Mucosa of rectum (tissue), 2 donors: ENCODE data around the gene ZNF512B.
"Not testable (repeated sequence)": the region's sequence is repeated elsewhere in the genome, so short reads cannot be mapped to it uniquely, and the experiment has no call there.

Source experiments
- H3K27ac ChIP-seq, 2 donors: one replicate each; pipeline ENCODE4 v1.7.0; 2013; ENCODE audit warnings: inconsistent platforms in 2 of 2, low read depth in 2 of 2, low read length in 2 of 2
- H3K27me3 ChIP-seq, 2 donors: one replicate each; pipeline ENCODE4 v1.7.0; 2013; ENCODE audit warnings: low read length in 2 of 2; ENCODE audit not compliant: control insufficient read depth in 2 of 2, insufficient read depth in 2 of 2
- H3K36me3 ChIP-seq, 2 donors: one replicate each; pipeline ENCODE4 v1.7.0; 2013; ENCODE audit warnings: low read length in 2 of 2; ENCODE audit not compliant: control insufficient read depth in 2 of 2, insufficient read depth in 2 of 2
- H3K4me1 ChIP-seq, 2 donors: one replicate each; pipeline ENCODE4 v1.7.0; 2013; ENCODE audit warnings: low read length in 2 of 2, mild to moderate bottlenecking in 1 of 2; ENCODE audit not compliant: control insufficient read depth in 2 of 2, insufficient read depth in 2 of 2
- H3K4me3 ChIP-seq, 2 donors: one replicate each; pipeline ENCODE4 v1.7.0; 2013; ENCODE audit warnings: low read length in 2 of 2
- H3K9ac ChIP-seq, 2 donors: one replicate each; pipeline ENCODE4 v1.7.0; 2013; ENCODE audit warnings: low read length in 2 of 2, low read depth in 1 of 2, mild to moderate bottlenecking in 1 of 2
- H3K9me3 ChIP-seq, 2 donors: one replicate each; pipeline ENCODE4 v1.7.0; 2013; ENCODE audit warnings: low read length in 2 of 2; ENCODE audit not compliant: control insufficient read depth in 2 of 2
- donor health status: healthy.
- donor health status: Normal muscosa, but diverticular disease.

The ZNF512B gene

GRCh38 chr20:63969838-63970713 lies at the start of gene ZNF512B:
Gene ZNF512B (minus strand): TSS chr20:63969930. CDS start chr20:63967950, 1,980 bp downstream.
- H3K27ac ChIP-seq: no peak within 1 kb of the TSS
- peaks cover 6 to 14% of the 10 kb centered on the region in 2 donors for H3K4me1 ChIP-seq
- H3K9me3 ChIP-seq: no peaks in the 10 kb centered on the region
- H3K9ac ChIP-seq: peak within 1 kb of the TSS; percentile 42 to 47
- H3K36me3 ChIP-seq: peaks cover 0 to 7% of the 10 kb centered on the region in 2 donors
- peaks cover 7 to 8% of the 10 kb centered on the region in 2 donors for H3K27me3 ChIP-seq
- H3K4me3 ChIP-seq: peak within 1 kb of the TSS; percentile 44 to 65

- Histone ChIP-seq H3K27ac (no peak overlapping the region), H3K4me1 (no peaks in the 10 kb centered on the region), H3K4me3 (no peak overlapping the region), H3K9me3 (no peaks in the 10 kb centered on the region), H3K9ac (no peak overlapping the region), H3K27me3 (no peaks in the 10 kb centered on the region), H3K36me3 (peaks cover 50 to 55% of the 10 kb centered on the region in 2 donors)
Measured at GRCh38 chr20:64015635-64016034, 45.9 kb upstream of the ZNF512B start.

GRCh38 chr20:64012385-64013154 lies 42.8 kb upstream of the ZNF512B start:
- H3K4me1 ChIP-seq, H3K9me3 ChIP-seq: not testable (repeated sequence)

GRCh38 chr20:64011366-64011779 lies 41.6 kb upstream of the ZNF512B start:
- Histone ChIP-seq H3K4me1 (no peaks in the 10 kb centered on the region), H3K27me3 (no peaks in the 10 kb centered on the region), H3K4me3 (no peak overlapping the region), H3K9ac (no peak overlapping the region), H3K9me3 (no peaks in the 10 kb centered on the region), H3K27ac (no peak overlapping the region), H3K36me3 (peaks cover 52 to 57% of the 10 kb centered on the region in 2 donors)

More at GRCh38 chr20:64012385-64013154, 42.8 kb upstream of the ZNF512B start:
- not testable (repeated sequence) for H3K4me3 ChIP-seq, H3K27me3 ChIP-seq, H3K9ac ChIP-seq
- Histone ChIP-seq H3K36me3 (peaks cover 49 to 56% of the 10 kb centered on the region in 2 donors), H3K27ac (peak overlapping the region in 1 of 2 donors; percentile 23)

- Histone ChIP-seq H3K27ac (no peak overlapping the region), H3K9ac (no peak overlapping the region), H3K4me3 (no peak overlapping the region), H3K36me3 (peaks cover 54 to 57% of the 10 kb centered on the region in 2 donors), H3K27me3 (no peaks in the 10 kb centered on the region), H3K9me3 (no peaks in the 10 kb centered on the region), H3K4me1 (no peaks in the 10 kb centered on the region)
Measured at GRCh38 chr20:64010711-64011237, 41.0 kb upstream of the ZNF512B start.

- H3K9me3 ChIP-seq: no peaks in the 10 kb centered on the region
- no peak overlapping the region for H3K9ac ChIP-seq
- H3K4me1 ChIP-seq: no peaks in the 10 kb centered on the region
- H3K36me3 ChIP-seq: peaks cover 49 to 57% of the 10 kb centered on the region in 2 donors
- no peak overlapping the region for H3K27ac ChIP-seq
- H3K4me3 ChIP-seq: no peak overlapping the region
- no peaks in the 10 kb centered on the region for H3K27me3 ChIP-seq
Measured at GRCh38 chr20:64009811-64010387, 40.2 kb upstream of the ZNF512B start.

- no peak overlapping the region for H3K4me3 ChIP-seq
- H3K9me3 ChIP-seq: no peaks in the 10 kb centered on the region
- no peak overlapping the region for H3K9ac ChIP-seq
- H3K36me3 ChIP-seq: peaks cover 61% of the 10 kb centered on the region in 2 donors
- H3K4me1 ChIP-seq: no peaks in the 10 kb centered on the region
- H3K27me3 ChIP-seq: no peaks in the 10 kb centered on the region
- no peak overlapping the region for H3K27ac ChIP-seq
Measured at GRCh38 chr20:64006902-64007301, 37.2 kb upstream of the ZNF512B start.

GRCh38 chr20:64006490-64006889 lies 36.8 kb upstream of the ZNF512B start:
- Histone ChIP-seq H3K27me3 (no peaks in the 10 kb centered on the region), H3K9me3 (no peaks in the 10 kb centered on the region), H3K4me3 (no peak overlapping the region), H3K4me1 (no peaks in the 10 kb centered on the region), H3K9ac (no peak overlapping the region), H3K36me3 (peaks cover 62% of the 10 kb centered on the region in 2 donors), H3K27ac (no peak overlapping the region)

- Histone ChIP-seq H3K27me3 (no peaks in the 10 kb centered on the region), H3K27ac (no peak overlapping the region), H3K4me3 (no peak overlapping the region), H3K9ac (no peak overlapping the region), H3K4me1 (no peaks in the 10 kb centered on the region), H3K36me3 (peaks cover 59 to 60% of the 10 kb centered on the region in 2 donors), H3K9me3 (no peaks in the 10 kb centered on the region)
Measured at GRCh38 chr20:64005394-64005793, 35.7 kb upstream of the ZNF512B start.
